SH-SY5Y (cell line): Measurements from ENCODE around the gene PFDN6.

Experiments used
- GATA2 ChIP-seq: IDR thresholded peaks from 2 replicates; pipeline ENCODE4 v1.6.1; 2011; ENCODE audit warnings: mild to moderate bottlenecking, low read depth, low read length
- GATA3 ChIP-seq: IDR thresholded peaks from 2 replicates; pipeline ENCODE4 v1.6.1; 2011; ENCODE audit warnings: low read depth, mild to moderate bottlenecking, low read length, moderate library complexity

DNA sequence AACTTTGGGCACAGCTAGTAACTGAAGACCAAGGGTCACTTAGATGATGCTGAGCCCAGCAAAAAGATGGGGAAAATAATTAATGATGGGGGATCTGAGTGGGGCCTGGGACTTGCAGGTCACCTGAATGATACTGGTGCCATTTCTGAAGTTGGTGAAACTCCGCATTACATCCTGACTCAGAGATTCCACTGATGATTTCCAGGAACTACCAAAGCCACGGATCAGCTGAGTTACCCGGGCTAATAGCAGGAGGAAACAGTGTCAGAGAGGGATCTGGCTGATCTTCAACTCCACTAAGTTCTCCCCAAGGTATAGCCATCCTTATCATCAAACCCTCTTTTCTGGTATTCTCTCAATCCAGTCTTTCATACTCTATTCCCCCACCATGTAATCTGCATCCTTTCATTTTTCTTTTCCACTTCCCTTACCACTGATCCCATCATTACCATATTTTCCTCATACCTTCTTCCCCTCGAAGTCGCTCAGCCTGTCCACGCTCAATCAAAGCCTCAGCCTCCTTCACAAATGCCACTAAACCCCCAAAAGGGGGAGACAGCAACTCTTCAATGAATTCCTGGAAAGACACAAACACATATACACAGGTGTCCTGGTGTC lies 37.9 kb upstream of the PFDN6 start:
- no peak for TF ChIP-seq GATA2
- no peak for TF ChIP-seq GATA3
